ENCODE data around the gene CMKLR1. TPM values are rescaled to one million over a fixed set of nuclear protein-coding genes. Genes with fewer than 3 reads are reported as not detected.

CMKLR1 gene
- total and polyA plus RNA-seq, 2 experiments from 2014 or later, result 0.06 TPM; not detected in 1

DNA sequence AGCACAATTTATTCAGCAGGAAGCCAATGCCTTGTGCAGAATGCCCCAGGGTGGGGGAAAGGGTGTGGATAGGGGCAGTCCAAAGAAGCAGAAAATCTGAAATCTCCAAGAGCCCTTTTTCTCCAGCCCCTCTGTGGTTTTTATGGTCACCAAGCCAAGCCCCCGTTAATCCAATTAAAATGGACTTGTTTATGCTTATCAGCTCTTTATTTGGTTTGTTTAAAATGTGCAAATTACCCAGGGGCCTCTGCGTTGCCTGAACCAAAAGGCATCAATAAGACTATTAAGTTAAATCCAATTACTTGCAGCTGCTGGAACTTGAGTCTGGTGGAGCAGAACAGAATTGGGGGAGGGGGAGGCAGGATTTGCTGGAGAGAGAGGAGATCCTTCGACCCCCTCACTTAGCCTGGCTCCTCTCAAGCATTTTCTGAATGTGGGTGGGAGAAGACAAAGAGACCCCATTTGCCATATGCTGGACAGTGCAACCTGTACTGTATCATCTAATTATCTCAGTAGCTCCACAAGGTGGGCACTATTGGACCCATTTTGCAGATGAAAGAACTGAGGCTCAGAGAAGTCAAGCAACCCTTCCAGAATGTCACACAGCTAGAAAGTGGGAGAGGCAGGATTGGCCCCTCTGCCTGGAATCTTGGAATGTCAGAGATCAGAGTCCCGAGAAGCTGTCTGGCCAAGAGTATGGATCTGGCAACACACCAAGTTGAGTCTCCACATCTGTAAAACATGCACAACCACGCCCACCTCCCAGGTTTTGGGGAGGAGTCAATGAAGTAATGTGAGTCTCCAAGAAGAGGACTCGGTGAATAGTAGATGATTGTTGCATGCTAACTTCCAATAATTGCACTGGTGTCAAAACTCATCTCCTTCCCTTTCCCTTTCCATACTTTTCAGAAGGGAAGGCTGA is 66.9 kb downstream of the CMKLR1 start:
- Histone ChIP-seq H3K36me3 (no peaks in the 10 kb centered on the region), H3K4me1 (ENCODE audit: low read depth) (no peaks in the 10 kb centered on the region), H3K9me3 (ENCODE audit: low read depth) (no peaks in the 10 kb centered on the region), H3K27ac (no peak overlapping the region), H3K4me3 (no peak overlapping the region), H3K27me3 (no peaks in the 10 kb centered on the region)
- DNase-seq (ENCODE audit: low read depth in 1 of 2, low spot score in 1 of 2), result no peak
- TF ChIP-seq, protein P1, sequence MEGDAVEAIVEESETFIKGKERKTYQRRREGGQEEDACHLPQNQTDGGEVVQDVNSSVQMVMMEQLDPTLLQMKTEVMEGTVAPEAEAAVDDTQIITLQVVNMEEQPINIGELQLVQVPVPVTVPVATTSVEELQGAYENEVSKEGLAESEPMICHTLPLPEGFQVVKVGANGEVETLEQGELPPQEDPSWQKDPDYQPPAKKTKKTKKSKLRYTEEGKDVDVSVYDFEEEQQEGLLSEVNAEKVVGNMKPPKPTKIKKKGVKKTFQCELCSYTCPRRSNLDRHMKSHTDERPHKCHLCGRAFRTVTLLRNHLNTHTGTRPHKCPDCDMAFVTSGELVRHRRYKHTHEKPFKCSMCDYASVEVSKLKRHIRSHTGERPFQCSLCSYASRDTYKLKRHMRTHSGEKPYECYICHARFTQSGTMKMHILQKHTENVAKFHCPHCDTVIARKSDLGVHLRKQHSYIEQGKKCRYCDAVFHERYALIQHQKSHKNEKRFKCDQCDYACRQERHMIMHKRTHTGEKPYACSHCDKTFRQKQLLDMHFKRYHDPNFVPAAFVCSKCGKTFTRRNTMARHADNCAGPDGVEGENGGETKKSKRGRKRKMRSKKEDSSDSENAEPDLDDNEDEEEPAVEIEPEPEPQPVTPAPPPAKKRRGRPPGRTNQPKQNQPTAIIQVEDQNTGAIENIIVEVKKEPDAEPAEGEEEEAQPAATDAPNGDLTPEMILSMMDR (IDR thresholded peaks at IDR 0.05; ENCODE audit: low read depth, low read length), result no peak

DNA sequence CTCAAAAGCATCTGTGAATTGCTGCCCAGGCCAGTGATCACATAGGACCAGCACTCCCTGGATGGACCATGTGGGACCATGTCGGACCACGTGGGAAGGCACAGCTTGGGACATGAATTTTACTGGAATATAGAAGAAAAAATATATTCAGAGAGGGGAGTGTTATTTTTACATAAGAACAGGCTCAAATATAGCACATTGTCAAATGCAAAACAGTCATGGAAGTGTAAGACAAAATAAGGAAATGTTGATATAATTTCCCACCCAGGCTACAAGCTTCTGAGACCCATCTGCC is 68.3 kb downstream of the CMKLR1 start:
- Histone ChIP-seq H3K36me3 (no peaks in the 10 kb centered on the region), H3K9me3 (ENCODE audit: low read depth) (no peaks in the 10 kb centered on the region), H3K27me3 (no peaks in the 10 kb centered on the region), H3K4me1 (ENCODE audit: low read depth) (no peaks in the 10 kb centered on the region), H3K27ac (no peak overlapping the region), H3K4me3 (no peak overlapping the region)
- TF ChIP-seq, protein P1 (IDR thresholded peaks at IDR 0.05; ENCODE audit: low read depth, low read length), result no peak
- no peak for DNase-seq (ENCODE audit: low read depth in 1 of 2, low spot score in 1 of 2)

GRCh38 chr12:108270035-108270848 is 68.9 kb downstream of the CMKLR1 start:
- no peaks in the 10 kb centered on the region for H3K27me3 ChIP-seq
- no peaks in the 10 kb centered on the region for H3K4me1 ChIP-seq (ENCODE audit: low read depth)
- H3K27ac ChIP-seq, result no peak overlapping the region
- no peaks in the 10 kb centered on the region for H3K36me3 ChIP-seq
- TF ChIP-seq, protein P1 (IDR thresholded peaks at IDR 0.05; ENCODE audit: low read depth, low read length), result no peak
- no peaks in the 10 kb centered on the region for H3K9me3 ChIP-seq (ENCODE audit: low read depth)
- no peak for DNase-seq (ENCODE audit: low read depth in 1 of 2, low spot score in 1 of 2)
- H3K4me3 ChIP-seq, result no peak overlapping the region

DNA sequence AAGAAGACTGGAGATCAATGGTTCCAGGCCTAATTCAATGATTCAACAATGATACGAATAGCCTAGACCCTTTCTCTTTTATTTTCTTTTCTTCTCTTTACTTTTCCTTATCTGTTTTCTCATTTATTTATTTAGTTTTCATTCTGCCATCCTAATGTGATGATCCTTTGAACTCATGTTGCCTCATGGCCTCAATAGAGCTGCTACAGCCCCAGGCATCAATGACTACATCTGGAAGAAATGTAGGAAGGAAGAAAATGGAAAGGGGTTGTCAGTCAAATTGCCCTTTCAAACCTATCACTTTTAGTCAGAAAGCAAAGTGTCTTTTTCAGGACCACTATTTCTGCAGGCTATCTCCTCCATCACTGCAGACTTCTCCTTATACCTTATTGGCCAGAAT is 69.9 kb downstream of the CMKLR1 start:
- Histone ChIP-seq H3K36me3 (no peaks in the 10 kb centered on the region), H3K4me1 (ENCODE audit: low read depth) (no peaks in the 10 kb centered on the region)
- TF ChIP-seq, protein P1 (IDR thresholded peaks at IDR 0.05; ENCODE audit: low read depth, low read length), result no peak

GRCh38 chr12:108268397-108268796 is 70.7 kb downstream of the CMKLR1 start:
- no peak for DNase-seq (ENCODE audit: low read depth in 1 of 2, low spot score in 1 of 2)
- Histone ChIP-seq H3K4me1 (ENCODE audit: low read depth) (no peaks in the 10 kb centered on the region), H3K4me3 (no peak overlapping the region), H3K9me3 (ENCODE audit: low read depth) (no peaks in the 10 kb centered on the region), H3K27ac (no peak overlapping the region), H3K27me3 (no peaks in the 10 kb centered on the region), H3K36me3 (no peaks in the 10 kb centered on the region)
- TF ChIP-seq, protein P1 (IDR thresholded peaks at IDR 0.05; ENCODE audit: low read depth, low read length), result no peak

More for the DNA sequence above, 69.9 kb downstream of the CMKLR1 start:
- no peaks in the 10 kb centered on the region for H3K27me3 ChIP-seq
- no peak overlapping the region for H3K4me3 ChIP-seq
- H3K27ac ChIP-seq, result no peak overlapping the region
- H3K9me3 ChIP-seq (ENCODE audit: low read depth), result no peaks in the 10 kb centered on the region
- no peak for DNase-seq (ENCODE audit: low read depth in 1 of 2, low spot score in 1 of 2)
